Measurements from ENCODE around the gene TSC1. TPM values are rescaled to one million over a fixed set of nuclear protein-coding genes. Genes with fewer than 3 reads are reported as not detected.

Gene TSC1
- total and polyA plus RNA-seq, 2 donors (not counting 3 experiments of a cell fraction or from before 2014, with no cell fraction given) = 43.9 to 51.2 TPM

DNA sequence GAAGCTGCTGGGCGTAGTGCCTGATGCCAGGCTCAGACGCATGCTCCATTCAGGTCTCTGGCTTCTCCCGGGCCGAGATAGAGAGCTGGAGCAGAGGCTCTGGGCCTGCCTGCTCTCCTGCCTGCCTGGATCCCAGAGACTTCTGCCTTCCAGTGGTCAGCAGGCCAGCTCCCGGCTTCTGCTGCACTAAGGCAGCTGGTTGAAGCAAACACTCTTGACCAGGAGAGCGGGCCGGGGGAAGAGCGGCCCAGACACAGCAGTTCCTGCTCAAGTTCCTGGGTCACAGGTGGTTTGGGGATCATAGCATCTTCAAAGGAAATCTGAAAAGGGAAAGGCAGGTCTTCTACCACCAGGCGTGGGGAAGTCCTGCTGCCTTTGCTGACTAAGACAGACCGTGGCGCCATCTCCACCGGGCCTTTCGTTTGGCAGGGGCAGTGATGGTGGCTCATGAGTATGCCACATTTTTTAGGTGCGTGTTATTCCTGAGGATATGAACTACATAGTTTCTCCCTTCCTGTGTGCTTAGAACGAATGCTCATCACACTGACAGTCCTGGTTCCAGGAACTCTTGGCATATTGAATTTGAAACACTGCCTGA, 97.4 kb downstream of the TSC1 start:
- dilution Hi-C loops (cut with MboI; ENCODE audit: extremely low pct_ligation_motif_present, low sequenced_read_pairs) (no loop called here), intact Hi-C loops (cut with micrococcal nuclease) (no loop called here)
- Histone ChIP-seq H3K4me3 (replicated peaks in 1 of 3; ENCODE audit: insufficient read depth in 1 of 3, low read depth in 1 of 3, low read length in 3 of 3) (no peak overlapping the region), H3K9me1 (replicated peaks; ENCODE audit: control insufficient read depth, extremely low read depth, insufficient read depth, low read length) (no peaks in the 10 kb centered on the region), H3K4me1 (ENCODE audit: control insufficient read depth, extremely low read depth, insufficient read depth, low read length) (no peaks in the 10 kb centered on the region), H3K4me2 (ENCODE audit: insufficient read depth, low read length) (no peak overlapping the region), H3K9ac (replicated peaks; ENCODE audit: extremely low read depth, insufficient read depth, low read length) (no peak overlapping the region), H3K79me2 (ENCODE audit: control insufficient read depth, insufficient read depth, low read length) (no peaks in the 10 kb centered on the region), H4K20me1 (replicated peaks; ENCODE audit: control insufficient read depth, extremely low read depth, insufficient read depth, low read length) (no peaks in the 10 kb centered on the region), H3K9me3 (replicated peaks; ENCODE audit: control insufficient read depth, insufficient read depth, low read length) (no peaks in the 10 kb centered on the region), H3K36me3 (ENCODE audit: control insufficient read depth in 2 of 2, extremely low read depth in 1 of 2, insufficient read depth in 2 of 2, low read length in 2 of 2) (no peaks in the 10 kb centered on the region), H3K27ac (ENCODE audit: insufficient read depth, low read depth, low read length) (no peak overlapping the region), H2AFZ (ENCODE audit: low read depth, low read length) (no peak overlapping the region), H3K27me3 (ENCODE audit: control insufficient read depth in 2 of 2, insufficient read depth in 2 of 2, low read length in 2 of 2) (no peaks in the 10 kb centered on the region)
- TF ChIP-seq GATA2 (IDR thresholded peaks at IDR 0.05; ENCODE audit: insufficient read depth, insufficient read length, low read depth, low read length) (no peak), POLR2AphosphoS5 (IDR thresholded peaks at IDR 0.05; ENCODE audit: insufficient read depth, low read depth, low read length) (no peak), JUN (IDR thresholded peaks at IDR 0.05; ENCODE audit: borderline replicate concordance, insufficient read depth, insufficient read length, low read depth) (no peak), CTCF (IDR thresholded peaks at IDR 0.05; ENCODE audit: extremely low read depth in 1 of 2, insufficient read depth in 1 of 2, low read depth in 1 of 2, low read length in 2 of 2) (no peak), FOS (IDR thresholded peaks at IDR 0.05; ENCODE audit: borderline replicate concordance, insufficient read depth, low read length) (no peak)
- DNase-seq (ENCODE audit: low read depth, low spot score) (no peak), FAIRE-seq (no peak)
- BruUV-seq (replicated peaks) = no TSS peak
- ChIA-PET POLR2A (interaction anchor here (0.8 kb wide), 1 partner anchor 402 kb away, joined by 3 read pairs; no protein-coding TSS in a partner anchor), CTCF (interaction anchor here (0.6 to 1.1 kb wide), 2 partner anchors 15 to 19 kb away, joined by 3 to 4 read pairs; no protein-coding TSS in a partner anchor)
